GDM1 (cell line): ENCODE results near the gene TWIST1.

Source experiments
- DNase-seq: peaks from one replicate; lab custom pipeline; 2025; lab: John Stamatoyannopoulos, UW

Gene TWIST1

GRCh38 chr7:19117091-19117869 is at the start of gene TWIST1:
Gene TWIST1 (minus strand): TSS chr7:19117636. CDS start chr7:19117321, 315 bp downstream.
- DNase-seq: no peak

- DNase-seq: no peak
Observed at GRCh38 chr7:19161671-19162070, 44.2 kb upstream of the TWIST1 start.

GRCh38 chr7:19146699-19147098 is 29.3 kb upstream of the TWIST1 start:
- no peak for DNase-seq

- DNase-seq: no peak
Observed at GRCh38 chr7:19145434-19146115, 28.1 kb upstream of the TWIST1 start.

DNA sequence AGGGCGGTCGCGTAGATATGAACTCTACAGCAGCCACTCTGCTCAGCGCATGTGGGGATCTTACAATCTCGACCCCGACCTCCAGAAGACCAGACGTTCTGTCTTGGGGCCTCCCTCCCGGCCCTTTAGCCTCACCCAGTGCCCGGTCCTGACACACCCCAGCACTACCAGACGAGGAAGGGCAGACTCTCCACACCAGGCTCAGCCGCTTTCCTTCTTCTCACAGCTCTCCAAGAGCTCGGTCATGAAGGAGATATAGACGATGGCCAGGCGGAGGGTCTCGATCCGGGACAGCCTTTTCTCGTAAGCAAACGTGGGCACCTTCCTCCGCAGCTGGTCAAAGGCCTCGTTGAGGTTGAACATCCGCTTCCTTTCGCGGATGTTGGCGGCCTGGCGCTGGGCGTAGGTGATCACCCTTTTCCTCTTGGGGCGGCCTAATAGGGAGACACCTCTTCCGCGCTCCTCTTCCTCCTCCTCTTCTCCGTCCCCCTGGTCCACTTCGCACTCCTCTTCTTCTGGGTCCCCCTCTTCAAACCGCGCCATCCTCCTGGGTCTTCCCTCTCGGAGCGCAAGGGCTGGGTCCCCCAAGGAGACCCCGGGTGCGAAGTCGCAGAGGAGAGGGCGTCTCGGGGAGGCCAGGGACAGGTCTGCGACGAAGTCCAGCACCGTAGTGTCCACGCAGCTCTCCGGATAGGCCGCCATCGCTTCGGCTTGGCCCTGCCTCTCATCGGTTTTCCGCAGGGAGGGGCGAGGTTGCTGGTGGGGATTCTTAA is 27.4 kb upstream of the TWIST1 start, which contains the start of gene FERD3L:
FERD3L (minus strand) TSS at position 761 of the 773 bp plus-strand sequence; CDS start at position 702, 59 bp downstream.
- DNase-seq: no peak

DNA sequence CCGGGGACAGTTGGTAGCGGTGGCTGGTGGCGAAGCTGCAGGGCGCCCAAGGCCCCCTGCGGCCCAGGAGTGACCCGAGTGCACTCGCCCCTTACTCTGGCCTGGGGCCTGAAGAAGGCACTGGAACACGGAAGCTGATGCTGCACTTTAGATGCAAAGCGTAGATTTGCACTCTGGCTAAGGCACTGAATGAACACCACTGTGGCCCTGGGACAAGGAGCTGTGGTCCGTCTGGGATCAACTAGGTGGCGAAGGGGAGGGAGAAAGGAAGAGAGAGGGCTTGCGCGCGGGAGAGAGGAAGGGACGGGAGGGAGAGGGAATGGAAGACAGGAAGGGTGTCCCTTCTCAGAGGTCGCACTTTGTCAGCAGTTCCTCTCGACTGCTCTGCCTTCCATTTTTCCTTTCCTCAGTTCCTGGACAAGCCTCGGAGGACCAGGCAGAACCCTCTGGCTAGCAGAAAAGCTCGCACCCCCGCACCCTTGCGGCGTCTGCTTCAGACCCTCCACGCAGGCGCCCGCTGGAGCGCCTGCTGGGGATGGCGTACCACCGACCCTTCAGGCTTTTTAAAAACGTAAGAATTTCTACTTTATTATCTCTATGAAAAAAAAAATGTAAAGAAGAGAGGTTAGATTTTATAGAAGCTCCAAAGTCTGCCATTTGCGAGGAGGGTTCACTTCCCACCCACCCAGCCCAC is 26.6 kb upstream of the TWIST1 start:
- DNase-seq: no peak

GRCh38 chr7:19139706-19140327 is 22.4 kb upstream of the TWIST1 start:
- DNase-seq: no peak

GRCh38 chr7:19133886-19134285 is 16.4 kb upstream of the TWIST1 start:
- DNase-seq: no peak

DNA sequence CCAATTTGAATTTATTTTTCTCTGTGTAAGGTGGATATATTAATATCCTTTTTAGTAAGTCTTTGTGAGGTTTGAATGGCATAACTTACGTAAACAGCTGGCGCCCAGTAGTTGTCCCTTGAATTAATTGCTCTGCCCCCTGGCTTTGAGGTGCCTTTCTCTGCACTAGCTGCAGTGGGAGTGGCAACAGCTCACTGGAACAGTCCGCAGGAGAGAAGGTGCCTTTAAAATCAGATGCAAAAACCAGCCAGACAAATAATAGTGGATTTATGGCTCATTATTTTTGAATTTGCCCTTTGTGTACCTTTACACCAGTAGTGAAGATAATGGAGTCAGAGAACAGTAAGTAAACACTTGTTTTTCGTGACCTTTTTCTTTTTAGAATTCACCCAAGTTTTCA is 16.0 kb upstream of the TWIST1 start:
- no peak for DNase-seq

- no peak for DNase-seq
Observed at GRCh38 chr7:19128856-19129255, 11.4 kb upstream of the TWIST1 start.

GRCh38 chr7:19121977-19122588 is 4.6 kb upstream of the TWIST1 start:
- no peak for DNase-seq

GRCh38 chr7:19119870-19120486 is 2.5 kb upstream of the TWIST1 start:
- no peak for DNase-seq

DNA sequence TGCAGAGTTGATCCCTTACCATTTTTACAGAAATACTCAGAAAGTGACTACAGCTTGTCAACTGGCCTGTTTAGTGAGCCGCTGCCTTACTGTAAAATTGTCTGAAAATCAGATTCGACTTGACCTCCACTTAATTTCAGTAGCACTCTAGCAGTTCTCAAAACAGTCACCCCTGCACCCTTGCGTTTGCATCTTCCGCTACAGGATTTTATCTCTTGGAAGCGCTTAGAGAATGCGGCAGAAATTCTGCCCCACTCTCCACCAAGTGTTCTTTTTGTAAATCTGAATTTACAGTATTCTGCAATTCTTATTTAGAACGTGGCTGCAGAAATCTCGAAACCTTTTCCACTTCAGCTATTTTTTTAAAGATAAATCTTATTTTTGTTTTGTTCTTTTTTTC is 1.9 kb upstream of the TWIST1 start:
- no peak for DNase-seq

GRCh38 chr7:19118636-19119371 is 1.4 kb upstream of the TWIST1 start:
- DNase-seq: no peak

DNA sequence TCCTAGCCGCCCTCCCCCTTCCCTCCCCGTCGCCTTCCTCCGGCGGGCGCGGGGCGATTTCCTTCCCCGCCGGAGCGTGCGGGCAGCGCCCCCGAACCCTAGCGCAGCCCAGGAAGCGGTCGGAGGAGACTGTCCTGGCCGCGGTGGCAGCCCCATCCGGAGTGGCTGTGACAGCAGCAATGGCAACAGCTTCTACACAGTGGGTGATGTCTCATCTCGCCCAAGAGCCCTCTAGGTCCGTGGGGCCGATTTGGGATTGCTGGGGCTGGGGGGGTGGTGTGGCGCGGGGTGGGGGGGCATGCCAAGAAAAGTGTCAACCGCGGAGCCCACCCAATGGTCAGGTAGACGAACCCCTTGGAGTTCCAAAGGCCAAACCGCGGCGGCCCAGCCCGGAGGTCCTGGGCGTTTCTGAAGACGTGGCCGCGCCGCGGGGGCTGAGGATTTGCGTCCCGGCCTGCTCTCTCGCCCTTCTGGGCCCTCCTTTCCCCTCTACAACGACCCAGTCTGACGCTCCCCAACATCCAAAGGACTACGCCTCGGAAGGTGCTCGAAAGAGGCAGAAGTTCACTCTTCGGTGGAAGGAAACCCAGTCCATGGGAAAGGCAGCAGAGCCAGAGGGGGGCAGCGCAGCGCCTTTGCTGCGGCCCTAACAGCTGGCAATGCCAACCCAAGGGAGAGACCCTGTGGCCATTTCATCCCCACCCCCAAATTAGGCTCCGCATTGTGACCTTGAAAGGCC is 603 bp upstream of the TWIST1 start:
- no peak for DNase-seq

- DNase-seq: no peak
Observed at GRCh38 chr7:19116121-19117090, 1.0 kb downstream of the TWIST1 start.

DNA sequence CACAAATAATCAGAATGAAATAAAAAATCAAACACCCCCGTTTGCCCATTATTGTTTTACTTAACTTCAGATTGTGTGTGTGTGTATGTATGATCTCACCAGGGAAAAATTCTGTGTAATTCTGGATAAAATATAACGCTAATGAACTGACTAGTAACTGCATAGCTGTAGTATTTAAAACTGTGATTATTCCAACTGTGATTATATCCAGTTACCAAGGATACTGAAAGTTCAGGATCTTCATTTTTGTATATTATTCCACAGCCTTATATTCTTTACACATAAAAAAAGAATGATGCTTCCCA is 2.9 kb downstream of the TWIST1 start:
- no peak for DNase-seq

- DNase-seq: no peak
Observed at GRCh38 chr7:19113855-19114550, 3.4 kb downstream of the TWIST1 start.
